GM23248 (cell line): ENCODE measurements around the gene GSC2. TPM values are rescaled to one million over a fixed set of nuclear protein-coding genes. Genes with fewer than 3 reads are reported as not detected.

ENCODE experiments used
- DNase-seq: peaks from one replicate; pipeline ENCODE4 v3.0.0-alpha.2; 2015
- H2AFZ ChIP-seq: fragments of 200-600 bp; sonication (generic); 2 replicates; pipeline ENCODE4 v1.6.1; 2016; ENCODE audit warnings: antibody characterized with exemption
- H3F3A ChIP-seq: fragments of 200-600 bp; sonication (generic); 2 replicates; pipeline ENCODE4 v1.6.1; 2016; ENCODE audit warnings: mild to moderate bottlenecking, antibody characterized with exemption, mixed run types; ENCODE audit not compliant: insufficient read depth
- H3K27ac ChIP-seq: fragments of 200-600 bp; sonication (generic); 2 replicates; pipeline ENCODE4 v1.5.1; 2016; ENCODE audit warnings: mild to moderate bottlenecking
- H3K27me3 ChIP-seq: fragments of 200-600 bp; sonication (generic); replicated peaks from 2 replicates; pipeline ENCODE4 v1.6.1; 2016; ENCODE audit warnings: mild to moderate bottlenecking; ENCODE audit not compliant: insufficient read depth
- H3K36me3 ChIP-seq: fragments of 200-600 bp; sonication (generic); 2 replicates; pipeline ENCODE4 v1.6.1; 2016; ENCODE audit warnings: low read depth, mild to moderate bottlenecking
- H3K4me1 ChIP-seq: fragments of 200-600 bp; sonication (generic); 2 replicates; pipeline ENCODE4 v1.6.1; 2016; ENCODE audit warnings: mild to moderate bottlenecking; ENCODE audit not compliant: insufficient read depth
- H3K4me2 ChIP-seq: fragments of 200-600 bp; sonication (generic); one replicate; pipeline ENCODE4 v1.6.1; 2016; ENCODE audit warnings: mild to moderate bottlenecking; ENCODE audit not compliant: unreplicated experiment
- H3K4me3 ChIP-seq: fragments of 200-600 bp; sonication (generic); 2 replicates; pipeline ENCODE4 v1.5.1; 2016; ENCODE audit warnings: mild to moderate bottlenecking
- H3K79me2 ChIP-seq: fragments of 200-600 bp; sonication (generic); 2 replicates; pipeline ENCODE4 v1.6.1; 2016; ENCODE audit warnings: mild to moderate bottlenecking; ENCODE audit not compliant: insufficient read depth
- H3K9ac ChIP-seq: fragments of 200-600 bp; sonication (generic); 2 replicates; pipeline ENCODE4 v1.6.1; 2016; ENCODE audit warnings: mild to moderate bottlenecking
- H3K9me2 ChIP-seq: fragments of 200-600 bp; sonication (generic); 2 replicates; pipeline ENCODE4 v1.6.1; 2016; ENCODE audit warnings: mixed run types, mild to moderate bottlenecking, moderate library complexity; ENCODE audit not compliant: insufficient read depth
- H3K9me3 ChIP-seq: fragments of 200-600 bp; sonication (generic); one replicate; pipeline ENCODE4 v1.6.1; 2017; ENCODE audit warnings: low read depth
- H4K20me1 ChIP-seq: fragments of 200-600 bp; sonication (generic); 2 replicates; pipeline ENCODE4 v1.6.0; 2016; ENCODE audit not compliant: insufficient read depth
- EZH2 ChIP-seq: fragments of 200-600 bp; sonication (generic); IDR thresholded peaks from 2 replicates; pipeline ENCODE4 v1.6.1; 2018; ENCODE audit warnings: antibody characterized with exemption, mild to moderate bottlenecking; ENCODE audit not compliant: insufficient read depth, poor library complexity, severe bottlenecking
- EZH2phosphoT487 ChIP-seq: fragments of 200-600 bp; sonication (generic); IDR thresholded peaks from 2 replicates; pipeline ENCODE4 v1.6.1; 2018; ENCODE audit warnings: antibody characterized with exemption, moderate library complexity, mild to moderate bottlenecking, low read depth; ENCODE audit not compliant: insufficient read depth
- WGBS, 2 experiments: methylation state at CpG; one replicate each; pipeline ENCODE4 v1.1.6; 2015 to 2017; ENCODE audit warnings: low lambda C conversion rate in 2 of 2, low coverage in 1 of 2; ENCODE audit errors: missing lambda C conversion rate in 2 of 2; 5-methylcytosine and 5-hydroxymethylcytosine counted together
- in situ Hi-C: fragments of 300-500 bp; cut with MboI; formaldehyde crosslinking; loops from 2 replicates; pipeline ENCODE4 v1.15.0; 2020
- polyA plus RNA-seq: library from polyadenylated mRNA; unstranded; fragments of >200 nt; fragmentation: Nextera tagmentation; extraction: Ambion mirVana; gene quantifications from 2 replicates; pipeline ENCODE4 v1.2.1, GENCODE V29; 2016
- total RNA-seq: library from RNA; depleted of rRNA; stranded (reverse); fragments of >200 nt; shearing (Covaris generic); gene quantifications from 2 replicates; pipeline ENCODE4 v1.2.3, GENCODE V29; 2014

GSC2 gene
- total and polyA plus RNA-seq, 2 experiments from 2014 or later, result not detected

- peaks cover 44% of the 10 kb centered on the region for H3K79me2 ChIP-seq
Measured at GRCh38 chr22:19175602-19176174, 25.6 kb upstream of the GSC2 start.

GRCh38 chr22:19175026-19175601 is 25.0 kb upstream of the GSC2 start:
- Histone ChIP-seq H3K9me2 (no peaks in the 10 kb centered on the region), H3K4me3 (no peak overlapping the region), H3K79me2 (peaks cover 44% of the 10 kb centered on the region), H3K4me1 (peaks cover 20% of the 10 kb centered on the region), H3K9ac (peak overlapping the region; percentile 28; the same call in 1 of the 2 replicates), H3K36me3 (no peaks in the 10 kb centered on the region), H3K9me3 (no peaks in the 10 kb centered on the region), H3K27me3 (no peaks in the 10 kb centered on the region), H3F3A (no peaks in the 10 kb centered on the region), H3K27ac (peak overlapping the region; percentile 57), H4K20me1 (no peaks in the 10 kb centered on the region), H2AFZ (no peak overlapping the region), H3K4me2 (no peak overlapping the region)
- no peak for DNase-seq
- 49 to 52% methylated on average over 6 to 7 of the region's 7 CpGs for WGBS, 2 experiments
- in situ Hi-C loops, result no loop called here
- no peak for TF ChIP-seq EZH2
- TF ChIP-seq EZH2phosphoT487, result no peak

More at GRCh38 chr22:19175602-19176174, 25.6 kb upstream of the GSC2 start:
- no peak overlapping the region for H2AFZ ChIP-seq
- no peaks in the 10 kb centered on the region for H3K9me3 ChIP-seq
- H3K4me1 ChIP-seq, result peaks cover 16% of the 10 kb centered on the region
- H3K9ac ChIP-seq, result no peak overlapping the region
- no peak overlapping the region for H3K4me3 ChIP-seq
- H3K27ac ChIP-seq, result no peak overlapping the region
- no peak for DNase-seq
- in situ Hi-C loops, result no loop called here
- no peaks in the 10 kb centered on the region for H3K27me3 ChIP-seq
- H3K9me2 ChIP-seq, result no peaks in the 10 kb centered on the region
- TF ChIP-seq EZH2 (no peak), EZH2phosphoT487 (no peak)
- no peak overlapping the region for H3K4me2 ChIP-seq
- H4K20me1 ChIP-seq, result no peaks in the 10 kb centered on the region
- H3K36me3 ChIP-seq, result no peaks in the 10 kb centered on the region
- H3F3A ChIP-seq, result no peaks in the 10 kb centered on the region
- 78 to 82% methylated on average over 18 to 19 of the region's 21 CpGs for WGBS, 2 experiments

GRCh38 chr22:19174106-19175025 is 24.3 kb upstream of the GSC2 start:
- H4K20me1 ChIP-seq, result no peaks in the 10 kb centered on the region
- 34 to 37% methylated on average over 12 to 14 of the region's 14 CpGs for WGBS, 2 experiments
- H3K27me3 ChIP-seq, result peaks cover 1% of the 10 kb centered on the region
- H3K9me3 ChIP-seq, result no peaks in the 10 kb centered on the region
- no peaks in the 10 kb centered on the region for H3K9me2 ChIP-seq
- H3K4me3 ChIP-seq, result no peak overlapping the region; the same call in 1 of the 2 replicates
- in situ Hi-C loops, result no loop called here
- TF ChIP-seq EZH2 (no peak), EZH2phosphoT487 (no peak)
- peak overlapping the region; percentile 57 for H3K27ac ChIP-seq
- peak; percentile 87 for DNase-seq
- peak overlapping the region; percentile 18 for H3K4me2 ChIP-seq
- peaks cover 20% of the 10 kb centered on the region for H3K4me1 ChIP-seq
- H3K36me3 ChIP-seq, result no peaks in the 10 kb centered on the region
- peaks cover 44% of the 10 kb centered on the region for H3K79me2 ChIP-seq
- peak overlapping the region; percentile 28; the same call in 1 of the 2 replicates for H3K9ac ChIP-seq
- no peak overlapping the region for H2AFZ ChIP-seq
- H3F3A ChIP-seq, result no peaks in the 10 kb centered on the region
